Measurements from ENCODE around the gene C19orf25. TPM values are rescaled to one million over a fixed set of nuclear protein-coding genes. Genes with fewer than 3 reads are reported as not detected.

C19orf25 gene
- total RNA-seq, 1 donor from 2014 or later = 11.5 TPM

DNA sequence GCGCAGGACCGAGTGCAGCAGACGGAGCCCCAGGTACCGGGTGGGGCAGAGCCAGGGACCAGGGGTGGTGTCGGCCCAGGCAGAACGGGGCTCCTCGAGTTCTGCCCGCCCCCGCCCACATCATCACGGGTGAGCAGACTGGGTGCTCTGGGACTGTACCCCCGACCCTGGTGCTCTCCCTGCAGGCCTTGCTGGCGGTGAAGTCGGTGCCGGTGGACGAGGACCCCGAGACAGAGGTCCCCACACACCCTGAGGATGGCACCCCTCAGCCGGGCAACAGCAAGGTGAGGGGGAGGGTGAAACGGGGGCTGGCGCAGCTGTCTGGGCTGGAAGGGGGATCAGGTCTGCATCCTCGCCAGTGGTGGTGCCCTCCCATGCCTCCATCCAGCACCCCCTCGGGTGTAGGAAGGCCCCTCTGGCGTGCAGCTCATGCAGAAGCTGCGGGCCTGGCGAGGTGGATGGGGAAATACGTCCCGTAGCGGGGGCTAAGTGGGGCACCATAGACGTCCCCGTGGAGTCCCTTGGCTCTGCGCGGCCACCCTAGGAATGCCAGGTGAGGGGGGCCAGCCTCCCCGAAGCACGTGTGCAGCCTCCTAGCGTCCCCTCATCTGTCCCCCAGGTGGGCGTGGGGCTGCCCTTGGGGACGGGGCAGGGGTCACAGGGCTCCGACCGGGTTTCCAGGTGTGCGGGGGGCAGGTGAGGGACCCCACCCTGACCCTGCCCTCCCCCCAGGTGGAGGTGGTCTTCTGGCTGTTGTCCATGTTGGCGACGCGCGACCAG, 22.7 kb downstream of the C19orf25 start:
- no peaks in the 10 kb centered on the region for H3K9me3 ChIP-seq (ENCODE audit: control insufficient read depth in 3 of 3, low read length in 3 of 3)
- H3K36me3 ChIP-seq (ENCODE audit: control insufficient read depth in 3 of 3, insufficient read depth in 3 of 3, low read length in 3 of 3) = peaks cover 0 to 7% (median 0%) of the 10 kb centered on the region in 3 donors
- H3K4me3 ChIP-seq (ENCODE audit: low read length in 3 of 3) = no peak overlapping the region
- H3K4me1 ChIP-seq (ENCODE audit: control insufficient read depth in 3 of 3, insufficient read depth in 3 of 3, low read length in 3 of 3) = peaks cover 0 to 25% (median 16%) of the 10 kb centered on the region in 3 donors
- H3K27ac ChIP-seq (ENCODE audit: low read depth, low read length) = no peak overlapping the region
- H3K9ac ChIP-seq (ENCODE audit: low read depth in 1 of 3, low read length in 3 of 3) = no peak overlapping the region
- peaks cover 61 to 82% (median 66%) of the 10 kb centered on the region in 3 donors for H3K27me3 ChIP-seq (ENCODE audit: control insufficient read depth in 3 of 3, insufficient read depth in 3 of 3, low read length in 3 of 3)

DNA sequence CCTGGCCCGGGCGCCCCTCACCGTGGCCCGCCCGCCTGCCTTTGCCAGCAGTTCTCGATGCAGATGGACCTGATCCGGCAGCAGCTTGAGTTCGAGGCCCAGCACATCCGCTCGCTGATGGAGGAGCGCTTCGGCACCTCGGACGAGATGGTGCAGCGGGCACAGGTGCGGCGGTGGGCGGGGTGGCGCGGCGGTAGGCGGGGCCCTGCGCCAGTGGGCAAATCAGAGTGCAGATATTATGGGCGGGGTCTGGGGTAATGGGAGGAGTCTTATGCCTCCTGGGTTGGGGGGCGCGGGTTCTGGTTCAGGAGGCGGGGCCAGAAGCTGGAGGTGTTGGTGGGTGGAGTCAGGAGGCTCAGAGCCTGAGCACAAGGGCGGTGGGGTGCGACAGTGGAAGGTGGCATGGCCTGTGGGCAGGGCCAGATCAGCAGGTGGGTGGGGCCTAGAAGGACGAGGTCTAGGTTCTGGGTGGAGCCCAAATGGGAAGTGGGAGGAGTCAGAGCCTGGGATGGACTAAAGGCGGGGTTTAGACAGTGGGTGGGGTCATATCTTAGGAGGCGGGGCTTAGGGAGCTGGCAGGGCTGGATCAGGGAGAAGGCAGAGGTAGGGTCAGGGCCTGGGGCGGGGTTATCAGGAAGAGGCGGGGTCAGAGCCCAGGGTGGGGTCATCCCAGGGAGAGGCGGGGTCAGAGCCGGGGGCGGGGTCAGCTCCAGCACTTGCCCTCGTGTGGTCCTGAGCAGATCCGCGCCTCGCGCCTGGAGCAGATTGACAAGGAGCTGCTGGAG, 23.5 kb downstream of the C19orf25 start:
- H3K27me3 ChIP-seq (ENCODE audit: control insufficient read depth in 3 of 3, insufficient read depth in 3 of 3, low read length in 3 of 3) = peaks cover 69 to 85% (median 74%) of the 10 kb centered on the region in 3 donors
- peaks cover 0 to 25% (median 16%) of the 10 kb centered on the region in 3 donors for H3K4me1 ChIP-seq (ENCODE audit: control insufficient read depth in 3 of 3, insufficient read depth in 3 of 3, low read length in 3 of 3)

DNA sequence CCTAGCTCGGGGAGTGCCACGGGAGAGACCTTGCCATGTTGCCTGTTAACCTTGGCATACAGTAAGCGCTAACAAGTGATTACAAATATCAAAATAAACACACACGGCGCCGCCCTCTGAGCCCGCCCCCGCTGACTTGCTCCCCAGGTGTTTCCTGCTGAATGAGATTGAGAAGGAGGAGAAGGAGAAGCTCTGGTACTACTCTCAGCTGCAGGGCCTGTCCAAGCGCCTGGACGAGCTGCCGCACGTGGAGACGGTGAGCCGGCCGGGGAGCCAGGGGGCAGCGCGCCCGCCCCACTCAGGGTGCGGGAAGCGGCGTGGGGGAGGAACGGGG, 24.0 kb downstream of the C19orf25 start:
- Histone ChIP-seq H3K36me3 (ENCODE audit: control insufficient read depth in 3 of 3, insufficient read depth in 3 of 3, low read length in 3 of 3) (no peaks in the 10 kb centered on the region), H3K27me3 (ENCODE audit: control insufficient read depth in 3 of 3, insufficient read depth in 3 of 3, low read length in 3 of 3) (peaks cover 75 to 86% (median 80%) of the 10 kb centered on the region in 3 donors), H3K4me3 (ENCODE audit: low read length in 3 of 3) (no peak overlapping the region), H3K9ac (ENCODE audit: low read depth in 1 of 3, low read length in 3 of 3) (no peak overlapping the region), H3K27ac (ENCODE audit: low read depth, low read length) (no peak overlapping the region), H3K9me3 (ENCODE audit: control insufficient read depth in 3 of 3, low read length in 3 of 3) (no peaks in the 10 kb centered on the region), H3K4me1 (ENCODE audit: control insufficient read depth in 3 of 3, insufficient read depth in 3 of 3, low read length in 3 of 3) (peaks cover 0 to 25% (median 16%) of the 10 kb centered on the region in 3 donors)

More for the DNA sequence above, 23.5 kb downstream of the C19orf25 start:
- Histone ChIP-seq H3K36me3 (ENCODE audit: control insufficient read depth in 3 of 3, insufficient read depth in 3 of 3, low read length in 3 of 3) (peaks cover 0 to 2% (median 0%) of the 10 kb centered on the region in 3 donors), H3K9ac (ENCODE audit: low read depth in 1 of 3, low read length in 3 of 3) (no peak overlapping the region), H3K4me3 (ENCODE audit: low read length in 3 of 3) (no peak overlapping the region), H3K9me3 (ENCODE audit: control insufficient read depth in 3 of 3, low read length in 3 of 3) (no peaks in the 10 kb centered on the region), H3K27ac (ENCODE audit: low read depth, low read length) (no peak overlapping the region)

DNA sequence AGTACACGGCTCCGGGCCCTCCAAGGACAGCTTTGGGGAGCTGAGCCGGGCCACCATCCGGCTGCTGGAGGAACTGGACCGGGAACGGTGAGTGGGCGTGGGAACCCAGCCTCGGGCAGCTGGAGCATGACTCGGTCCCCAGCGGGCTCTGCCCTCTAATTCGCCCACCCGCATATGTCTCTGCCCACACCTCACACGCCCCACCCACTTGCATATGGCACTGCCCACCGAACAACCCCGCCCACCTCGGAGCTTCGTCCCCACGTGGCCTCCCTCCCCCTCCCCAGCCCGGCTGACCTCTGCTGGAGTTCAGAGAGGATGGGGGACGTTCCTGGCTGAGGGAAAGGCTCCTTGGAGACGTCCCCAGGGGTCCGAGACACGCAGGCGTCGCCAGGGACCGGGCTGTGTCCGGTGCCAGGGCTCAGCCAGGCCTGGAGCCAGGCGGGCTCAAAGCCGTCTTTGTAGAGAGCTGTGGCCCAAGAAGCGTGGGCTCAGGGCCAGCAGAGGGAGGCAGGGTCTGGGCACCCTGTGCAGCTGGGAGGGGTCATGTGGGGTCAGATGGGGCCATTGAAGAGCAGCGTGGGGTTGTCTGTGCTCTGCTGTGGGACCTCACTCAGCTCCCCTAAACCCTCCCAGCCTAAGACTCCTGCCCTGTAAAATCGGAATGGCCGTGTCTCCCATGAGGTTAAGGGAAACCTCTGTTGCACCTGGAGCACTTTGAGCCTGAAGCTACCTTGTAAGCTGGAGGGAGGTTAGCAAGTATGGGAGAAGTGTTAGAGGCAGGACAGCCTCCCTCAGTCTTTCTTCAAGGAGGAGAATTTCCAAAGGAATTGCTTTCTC, 25.3 kb downstream of the C19orf25 start:
- no peak overlapping the region for H3K4me3 ChIP-seq (ENCODE audit: low read length in 3 of 3)
- H3K9me3 ChIP-seq (ENCODE audit: control insufficient read depth in 3 of 3, low read length in 3 of 3) = no peaks in the 10 kb centered on the region
- H3K4me1 ChIP-seq (ENCODE audit: control insufficient read depth in 3 of 3, insufficient read depth in 3 of 3, low read length in 3 of 3) = peaks cover 0 to 25% (median 16%) of the 10 kb centered on the region in 3 donors
- H3K36me3 ChIP-seq (ENCODE audit: control insufficient read depth in 3 of 3, insufficient read depth in 3 of 3, low read length in 3 of 3) = no peaks in the 10 kb centered on the region
- H3K27me3 ChIP-seq (ENCODE audit: control insufficient read depth in 3 of 3, insufficient read depth in 3 of 3, low read length in 3 of 3) = peaks cover 87 to 93% (median 87%) of the 10 kb centered on the region in 3 donors
- no peak overlapping the region for H3K9ac ChIP-seq (ENCODE audit: low read depth in 1 of 3, low read length in 3 of 3)
- H3K27ac ChIP-seq (ENCODE audit: low read depth, low read length) = no peak overlapping the region

DNA sequence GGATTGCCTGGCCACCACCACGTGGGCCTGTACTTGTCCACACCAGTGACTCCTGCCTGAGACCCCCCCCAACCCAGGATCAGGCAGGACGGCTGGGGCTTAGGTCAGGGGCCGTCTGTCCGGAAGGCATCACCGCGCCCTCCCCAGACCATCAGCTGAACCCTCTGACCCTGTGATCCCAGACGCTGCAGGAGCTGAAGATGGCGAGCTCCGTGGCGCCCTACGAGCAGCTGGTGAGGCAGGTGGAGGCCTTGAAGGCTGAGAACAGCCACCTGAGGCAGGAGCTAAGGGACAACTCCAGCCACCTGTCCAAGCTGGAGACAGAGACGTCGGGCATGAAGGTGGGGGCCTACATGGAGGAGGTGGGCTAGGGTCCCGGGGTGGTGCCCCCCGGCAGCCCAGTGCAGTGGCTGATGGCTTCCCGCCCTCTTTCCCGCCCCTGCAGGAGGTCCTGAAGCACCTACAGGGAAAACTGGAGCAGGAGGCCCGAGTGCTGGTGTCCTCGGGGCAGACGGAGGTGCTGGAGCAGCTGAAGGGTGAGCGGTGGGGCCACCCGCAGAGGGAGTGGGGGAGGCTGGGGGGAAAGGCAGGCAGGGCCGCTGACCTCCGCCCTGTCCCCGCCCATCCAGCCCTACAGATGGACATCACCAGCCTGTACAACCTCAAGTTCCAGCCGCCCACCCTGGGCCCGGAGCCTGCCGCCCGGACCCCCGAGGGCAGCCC, 26.1 kb downstream of the C19orf25 start:
- peaks cover 0 to 25% (median 16%) of the 10 kb centered on the region in 3 donors for H3K4me1 ChIP-seq (ENCODE audit: control insufficient read depth in 3 of 3, insufficient read depth in 3 of 3, low read length in 3 of 3)
- peaks cover 87 to 88% (median 87%) of the 10 kb centered on the region in 3 donors for H3K27me3 ChIP-seq (ENCODE audit: control insufficient read depth in 3 of 3, insufficient read depth in 3 of 3, low read length in 3 of 3)
- no peaks in the 10 kb centered on the region for H3K36me3 ChIP-seq (ENCODE audit: control insufficient read depth in 3 of 3, insufficient read depth in 3 of 3, low read length in 3 of 3)
- H3K9ac ChIP-seq (ENCODE audit: low read depth in 1 of 3, low read length in 3 of 3) = no peak overlapping the region
- H3K27ac ChIP-seq (ENCODE audit: low read depth, low read length) = no peak overlapping the region
- no peak overlapping the region for H3K4me3 ChIP-seq (ENCODE audit: low read length in 3 of 3)
- no peaks in the 10 kb centered on the region for H3K9me3 ChIP-seq (ENCODE audit: control insufficient read depth in 3 of 3, low read length in 3 of 3)

DNA sequence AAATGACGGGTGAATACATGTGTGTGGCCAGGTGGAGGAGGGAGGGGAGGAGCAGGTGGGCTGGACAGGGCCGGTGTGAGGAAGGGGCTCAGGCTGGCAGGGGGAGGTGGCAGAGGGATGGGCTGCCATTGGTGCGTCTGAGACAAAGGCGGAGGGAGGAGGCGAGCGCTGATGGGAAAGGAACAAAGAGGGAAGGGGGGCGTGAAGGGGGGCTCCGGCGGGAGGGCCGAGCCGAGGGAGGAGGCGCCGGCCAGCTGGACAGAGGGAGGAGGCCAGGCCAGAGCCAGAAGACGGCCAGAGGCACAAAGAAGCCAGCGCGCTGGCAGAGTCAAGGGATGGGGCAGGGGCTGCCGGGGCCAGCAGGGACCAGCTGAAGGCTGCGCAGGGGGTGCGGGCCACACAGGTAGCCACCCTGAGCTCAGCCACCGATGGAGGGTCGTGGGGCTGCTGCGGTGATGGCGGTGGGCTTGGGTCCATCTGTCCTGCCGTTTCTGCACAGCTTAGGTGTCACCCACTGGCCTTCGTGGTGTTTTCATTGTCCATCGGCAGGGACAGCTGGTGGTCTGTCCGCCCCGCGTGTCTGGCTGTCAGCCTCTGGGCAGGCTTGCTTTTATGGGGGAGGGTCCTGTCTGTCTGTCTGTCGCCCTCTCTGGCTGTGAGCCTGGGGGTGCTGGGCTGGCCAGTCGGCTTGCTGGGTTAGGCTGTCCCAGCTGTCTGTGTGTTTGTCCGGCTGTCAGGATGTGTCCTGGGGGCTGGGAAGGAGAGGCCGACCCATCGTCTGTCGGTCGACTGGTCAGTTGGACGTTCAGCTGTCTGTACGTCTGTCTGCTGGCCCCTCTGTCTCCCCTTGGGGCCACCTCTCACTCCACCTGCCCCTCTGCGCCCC, 26.9 kb downstream of the C19orf25 start:
- Histone ChIP-seq H3K9ac (ENCODE audit: low read depth in 1 of 3, low read length in 3 of 3) (no peak overlapping the region), H3K4me3 (ENCODE audit: low read length in 3 of 3) (no peak overlapping the region), H3K9me3 (ENCODE audit: control insufficient read depth in 3 of 3, low read length in 3 of 3) (no peaks in the 10 kb centered on the region), H3K36me3 (ENCODE audit: control insufficient read depth in 3 of 3, insufficient read depth in 3 of 3, low read length in 3 of 3) (no peaks in the 10 kb centered on the region), H3K27me3 (ENCODE audit: control insufficient read depth in 3 of 3, insufficient read depth in 3 of 3, low read length in 3 of 3) (peaks cover 88 to 89% (median 89%) of the 10 kb centered on the region in 3 donors), H3K27ac (ENCODE audit: low read depth, low read length) (no peak overlapping the region), H3K4me1 (ENCODE audit: control insufficient read depth in 3 of 3, insufficient read depth in 3 of 3, low read length in 3 of 3) (peaks cover 0 to 25% (median 16%) of the 10 kb centered on the region in 3 donors)

DNA sequence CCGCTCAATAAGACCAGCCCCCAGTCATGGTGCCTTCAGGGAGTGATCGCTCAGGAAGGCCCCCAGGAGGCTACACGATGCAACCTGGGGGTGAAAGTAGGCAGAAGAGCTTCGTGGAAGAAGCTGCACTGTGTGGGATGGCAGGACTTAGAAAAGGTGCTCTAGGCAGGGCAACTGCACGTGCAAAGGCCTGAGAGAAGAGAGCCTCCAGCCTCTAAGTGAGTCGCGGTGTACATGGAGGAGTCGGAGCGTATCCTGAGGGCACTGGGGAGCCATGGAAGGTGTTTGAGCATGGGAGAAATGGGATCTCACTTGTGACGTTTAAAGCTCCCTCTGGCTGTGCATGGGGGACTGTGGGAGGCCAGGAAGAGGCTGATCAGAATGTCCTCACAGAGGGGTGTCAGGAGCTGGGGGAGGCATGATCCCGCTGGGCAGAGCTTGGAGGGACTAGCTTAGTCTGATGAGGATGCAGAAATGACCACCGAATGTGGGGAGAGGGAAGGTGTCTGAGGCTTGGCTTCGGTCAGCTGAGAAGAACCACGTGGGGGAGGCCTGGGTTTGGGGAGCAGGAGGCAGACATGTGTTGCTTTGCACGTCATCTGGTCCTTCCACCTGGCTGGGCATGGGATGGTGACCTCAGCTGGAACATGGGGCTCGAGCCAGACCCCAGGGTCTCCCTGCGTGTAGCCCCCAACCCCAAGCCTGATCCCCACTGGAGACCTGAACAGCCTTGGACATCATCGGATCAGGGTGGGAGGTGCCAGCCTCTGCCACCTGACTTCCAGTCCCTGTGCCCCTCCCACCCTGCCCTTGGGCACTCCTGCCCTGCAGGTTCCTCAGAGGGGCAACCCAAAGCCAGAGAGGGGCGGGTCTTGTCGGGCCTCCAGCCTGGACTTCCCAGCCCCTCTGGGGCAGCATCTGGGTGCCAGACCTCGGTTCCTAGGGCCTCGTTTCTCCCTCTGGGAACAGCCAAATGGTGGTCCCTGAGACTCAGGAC, 28.0 kb downstream of the C19orf25 start:
- no peaks in the 10 kb centered on the region for H3K9me3 ChIP-seq (ENCODE audit: control insufficient read depth in 3 of 3, low read length in 3 of 3)
- no peaks in the 10 kb centered on the region for H3K36me3 ChIP-seq (ENCODE audit: control insufficient read depth in 3 of 3, insufficient read depth in 3 of 3, low read length in 3 of 3)
- peaks cover 84 to 89% (median 88%) of the 10 kb centered on the region in 3 donors for H3K27me3 ChIP-seq (ENCODE audit: control insufficient read depth in 3 of 3, insufficient read depth in 3 of 3, low read length in 3 of 3)
- peaks cover 0 to 17% (median 16%) of the 10 kb centered on the region in 3 donors for H3K4me1 ChIP-seq (ENCODE audit: control insufficient read depth in 3 of 3, insufficient read depth in 3 of 3, low read length in 3 of 3)
- H3K9ac ChIP-seq (ENCODE audit: low read depth in 1 of 3, low read length in 3 of 3) = no peak overlapping the region
- H3K27ac ChIP-seq (ENCODE audit: low read depth, low read length) = no peak overlapping the region
- H3K4me3 ChIP-seq (ENCODE audit: low read length in 3 of 3) = no peak overlapping the region
